Duodenal mucosa (tissue), 2 donors: ENCODE results near the gene CAMK1D.

Experiments used
- H3K27ac ChIP-seq: one replicate; pipeline ENCODE4 v1.7.0; 2013; ENCODE audit warnings: low read depth, low read length
- H3K27me3 ChIP-seq, 2 donors: one replicate each; pipeline ENCODE4 v1.7.0; 2013; ENCODE audit warnings: low read length in 2 of 2, control low read depth in 1 of 2; ENCODE audit not compliant: insufficient read depth in 2 of 2, control insufficient read depth in 1 of 2
- H3K36me3 ChIP-seq, 2 donors: one replicate each; pipeline ENCODE4 v1.7.0; 2013; ENCODE audit warnings: low read length in 2 of 2, control low read depth in 1 of 2; ENCODE audit not compliant: insufficient read depth in 2 of 2, control insufficient read depth in 1 of 2
- H3K4me1 ChIP-seq, 2 donors: one replicate each; pipeline ENCODE4 v1.7.0; 2013; ENCODE audit warnings: low read length in 2 of 2, control low read depth in 1 of 2; ENCODE audit not compliant: insufficient read depth in 2 of 2, control insufficient read depth in 1 of 2
- H3K4me3 ChIP-seq, 2 donors: one replicate each; pipeline ENCODE4 v1.7.0; 2013; ENCODE audit warnings: low read length in 2 of 2, low read depth in 1 of 2
- H3K9ac ChIP-seq, 2 donors: one replicate each; pipeline ENCODE4 v1.7.0; 2013; ENCODE audit warnings: low read length in 2 of 2, low read depth in 1 of 2
- H3K9me3 ChIP-seq, 2 donors: one replicate each; pipeline ENCODE4 v1.7.0; 2013; ENCODE audit warnings: low read length in 2 of 2, control low read depth in 1 of 2; ENCODE audit not compliant: control insufficient read depth in 1 of 2

Gene CAMK1D

GRCh38 chr10:12774204-12774894 lies 425.0 kb downstream of the CAMK1D start:
- no peaks in the 10 kb centered on the region for H3K4me1 ChIP-seq
- H3K9ac ChIP-seq = no peak overlapping the region
- H3K9me3 ChIP-seq = no peaks in the 10 kb centered on the region
- peaks cover 0 to 9% of the 10 kb centered on the region in 2 donors for H3K36me3 ChIP-seq
- H3K27me3 ChIP-seq = no peaks in the 10 kb centered on the region
- no peak overlapping the region for H3K27ac ChIP-seq
- H3K4me3 ChIP-seq = no peak overlapping the region

DNA sequence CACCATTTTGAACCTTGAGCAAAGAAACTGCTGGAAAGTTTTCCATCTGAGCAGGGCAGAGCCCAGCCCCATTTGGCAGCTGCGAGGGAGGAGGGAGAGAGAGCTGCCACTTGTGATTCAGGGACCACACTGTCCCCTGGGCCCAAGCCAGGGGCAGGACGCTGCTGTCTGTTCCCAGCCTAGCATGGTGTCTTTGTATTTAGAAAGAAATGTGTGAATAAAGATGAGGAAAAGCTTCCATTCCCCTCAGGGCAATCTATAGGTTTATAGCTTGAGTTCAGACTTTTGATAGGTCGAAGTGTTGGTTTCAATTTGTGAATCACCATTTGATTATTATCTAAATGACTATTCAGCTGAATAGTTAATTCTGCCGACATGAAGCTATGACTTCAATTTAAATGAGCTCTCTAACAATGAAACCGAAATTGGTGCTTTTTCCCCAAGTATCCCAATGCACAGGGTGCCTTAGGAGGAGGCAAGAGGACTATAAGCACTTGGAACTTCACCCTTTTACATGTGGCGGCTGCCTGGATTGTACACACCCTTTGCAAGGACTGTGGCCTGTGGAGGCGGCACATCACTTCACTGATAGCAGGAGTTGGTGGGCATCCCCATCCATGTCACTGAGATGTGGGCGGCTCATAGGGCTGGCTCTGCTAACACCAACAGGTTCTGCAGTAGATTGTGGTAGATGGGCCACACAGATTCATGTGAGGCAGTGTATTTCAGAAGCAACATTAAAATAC lies 428.7 kb downstream of the CAMK1D start:
- Histone ChIP-seq H3K9ac (no peak overlapping the region), H3K27ac (no peak overlapping the region), H3K9me3 (no peaks in the 10 kb centered on the region)

DNA sequence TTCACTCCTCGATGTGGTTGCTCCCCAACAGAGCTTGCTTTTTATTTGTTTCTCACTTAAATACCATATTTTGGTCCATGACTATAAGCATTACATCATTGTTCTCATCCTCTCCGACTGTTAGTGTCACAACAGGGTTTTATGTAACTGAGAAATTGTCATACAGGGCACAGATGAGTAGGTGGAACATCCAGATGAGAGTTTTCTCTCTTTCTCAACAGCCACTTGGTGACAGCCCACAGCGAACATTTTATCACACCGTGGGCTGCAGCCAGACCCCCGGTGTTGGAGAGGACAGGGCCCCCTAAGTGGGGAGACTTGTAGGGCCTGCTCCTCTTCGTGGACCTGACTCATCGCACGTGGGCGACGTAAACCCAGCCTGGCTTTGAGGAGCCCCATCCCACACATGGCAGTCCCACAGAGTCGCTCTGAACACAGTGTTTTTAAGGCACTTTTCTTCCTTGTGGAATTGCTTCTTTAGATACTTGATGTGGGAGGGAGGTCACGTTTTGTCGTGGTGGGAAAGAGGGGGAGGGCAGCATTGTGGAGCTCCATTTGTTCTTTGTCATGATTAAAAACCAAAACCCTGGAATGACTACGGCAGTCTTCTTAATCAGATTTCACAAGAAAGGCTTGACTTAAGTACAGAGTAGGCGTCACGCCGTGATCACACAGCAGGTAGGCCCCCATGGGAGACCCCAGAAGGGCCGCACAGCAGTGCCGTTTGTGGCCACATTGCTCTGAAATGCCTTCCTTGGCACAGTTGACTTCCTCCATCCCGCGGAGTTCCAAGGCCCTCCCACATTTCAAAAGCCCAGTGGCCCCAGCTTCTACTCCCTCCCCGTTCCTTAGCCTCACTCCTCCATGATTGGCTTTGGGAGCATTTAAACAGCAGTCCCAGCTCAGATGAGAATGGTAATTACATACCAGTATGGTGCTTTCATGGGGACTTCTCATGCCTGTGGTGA lies 431.6 kb downstream of the CAMK1D start:
- H3K9me3 ChIP-seq = no peaks in the 10 kb centered on the region
- no peaks in the 10 kb centered on the region for H3K27me3 ChIP-seq
- H3K4me1 ChIP-seq = no peaks in the 10 kb centered on the region
- H3K9ac ChIP-seq = no peak overlapping the region
- no peaks in the 10 kb centered on the region for H3K36me3 ChIP-seq
- H3K4me3 ChIP-seq = no peak overlapping the region
- H3K27ac ChIP-seq = no peak overlapping the region

More for the DNA sequence above, 428.7 kb downstream of the CAMK1D start:
- H3K36me3 ChIP-seq = no peaks in the 10 kb centered on the region
- no peaks in the 10 kb centered on the region for H3K27me3 ChIP-seq
- H3K4me3 ChIP-seq = no peak overlapping the region
- no peaks in the 10 kb centered on the region for H3K4me1 ChIP-seq

DNA sequence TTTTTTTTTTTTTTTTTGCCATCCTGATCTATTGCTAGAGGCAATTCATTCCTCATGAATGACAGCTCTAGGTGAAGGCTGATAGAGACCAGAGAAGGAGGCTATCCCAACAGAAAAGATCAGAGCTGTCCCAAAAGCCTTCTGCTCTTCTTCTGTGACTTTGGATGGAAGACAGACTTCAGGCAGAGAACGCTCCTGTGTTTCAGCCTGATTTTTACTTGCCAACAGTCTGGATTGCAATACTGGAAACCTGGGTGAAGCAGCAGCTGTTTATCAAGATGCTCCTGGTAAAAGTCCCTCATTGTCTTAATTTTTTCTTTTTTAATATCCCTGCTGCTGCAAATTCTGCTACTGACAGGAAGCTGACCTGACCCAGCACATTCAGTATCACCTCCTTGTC lies 432.6 kb downstream of the CAMK1D start:
- H3K4me3 ChIP-seq = no peak overlapping the region
- H3K27ac ChIP-seq = no peak overlapping the region
- no peaks in the 10 kb centered on the region for H3K27me3 ChIP-seq
- no peaks in the 10 kb centered on the region for H3K4me1 ChIP-seq
- H3K9me3 ChIP-seq = no peaks in the 10 kb centered on the region
- H3K36me3 ChIP-seq = no peaks in the 10 kb centered on the region
- H3K9ac ChIP-seq = no peak overlapping the region

DNA sequence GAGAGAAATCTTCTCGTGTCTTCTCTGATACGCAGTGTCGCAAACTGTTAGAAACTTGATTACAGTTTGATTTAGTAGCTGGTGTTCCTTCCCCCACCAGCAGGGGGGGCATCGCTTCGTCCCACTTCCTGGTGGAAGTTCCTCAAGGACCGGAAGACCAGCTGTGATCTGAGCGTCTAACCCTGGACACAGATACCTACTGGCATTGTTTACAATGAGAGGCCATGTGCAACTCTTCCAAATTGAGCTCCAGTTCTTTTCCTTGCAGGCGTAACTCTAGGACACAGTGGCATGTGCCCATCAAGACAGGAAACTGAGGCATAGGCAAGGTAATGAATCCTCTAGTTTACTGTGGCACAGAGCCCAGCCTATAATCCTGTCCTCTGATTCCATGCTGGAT lies 433.2 kb downstream of the CAMK1D start:
- Histone ChIP-seq H3K27me3 (no peaks in the 10 kb centered on the region), H3K27ac (no peak overlapping the region), H3K36me3 (no peaks in the 10 kb centered on the region), H3K4me1 (no peaks in the 10 kb centered on the region), H3K9ac (no peak overlapping the region), H3K4me3 (no peak overlapping the region), H3K9me3 (no peaks in the 10 kb centered on the region)

GRCh38 chr10:12783293-12783692 lies 433.9 kb downstream of the CAMK1D start:
- H3K4me1 ChIP-seq = no peaks in the 10 kb centered on the region
- no peak overlapping the region for H3K4me3 ChIP-seq
- no peak overlapping the region for H3K27ac ChIP-seq
- H3K36me3 ChIP-seq = no peaks in the 10 kb centered on the region
- no peaks in the 10 kb centered on the region for H3K9me3 ChIP-seq
- H3K27me3 ChIP-seq = no peaks in the 10 kb centered on the region
- no peak overlapping the region for H3K9ac ChIP-seq

DNA sequence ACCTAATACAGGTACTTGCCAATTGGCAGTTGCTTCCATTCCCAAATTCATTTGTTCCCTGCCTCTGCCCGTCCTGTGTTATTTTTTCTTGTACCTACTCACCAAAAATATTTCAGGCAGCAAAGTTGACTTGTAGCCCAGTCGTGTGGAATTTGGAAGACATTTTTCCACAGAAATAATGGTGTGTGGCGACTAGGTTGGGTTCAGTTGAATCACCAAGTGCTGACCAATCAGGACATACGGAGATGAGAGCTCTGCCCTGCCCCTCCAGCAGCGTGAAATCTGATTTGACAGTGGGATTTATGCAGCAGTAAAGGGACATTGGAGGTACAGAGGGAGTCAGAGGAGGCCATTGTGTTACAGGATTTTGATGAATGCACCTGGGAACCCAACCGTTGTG lies 435.3 kb downstream of the CAMK1D start:
- H3K4me3 ChIP-seq = no peak overlapping the region
- no peak overlapping the region for H3K9ac ChIP-seq
- H3K27ac ChIP-seq = no peak overlapping the region

DNA sequence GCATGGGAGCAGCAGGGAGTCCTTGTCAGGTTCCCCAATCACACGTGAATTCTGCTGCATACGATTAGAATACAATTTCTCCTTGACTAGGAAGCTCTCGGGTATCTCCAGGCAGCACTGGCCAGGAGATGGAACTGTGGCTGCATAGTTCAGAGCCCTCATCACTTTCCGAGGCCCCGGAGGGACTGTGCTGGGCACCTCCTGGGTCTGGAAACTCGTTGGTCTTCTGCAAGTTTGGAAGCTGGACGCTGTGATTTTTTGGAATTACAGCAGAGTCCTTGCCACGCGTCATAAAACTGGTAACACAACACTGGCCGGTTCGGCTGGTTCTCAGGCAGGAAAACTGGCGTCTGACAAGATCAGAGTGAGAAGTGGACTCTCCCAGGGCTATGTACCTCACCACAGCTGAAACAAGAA lies 436.1 kb downstream of the CAMK1D start:
- Histone ChIP-seq H3K4me1 (no peaks in the 10 kb centered on the region), H3K9me3 (no peaks in the 10 kb centered on the region), H3K4me3 (no peak overlapping the region), H3K27me3 (no peaks in the 10 kb centered on the region), H3K9ac (no peak overlapping the region), H3K27ac (no peak overlapping the region), H3K36me3 (no peaks in the 10 kb centered on the region)

More for the DNA sequence above, 435.3 kb downstream of the CAMK1D start:
- no peaks in the 10 kb centered on the region for H3K4me1 ChIP-seq
- H3K27me3 ChIP-seq = no peaks in the 10 kb centered on the region
- H3K9me3 ChIP-seq = no peaks in the 10 kb centered on the region
- no peaks in the 10 kb centered on the region for H3K36me3 ChIP-seq

DNA sequence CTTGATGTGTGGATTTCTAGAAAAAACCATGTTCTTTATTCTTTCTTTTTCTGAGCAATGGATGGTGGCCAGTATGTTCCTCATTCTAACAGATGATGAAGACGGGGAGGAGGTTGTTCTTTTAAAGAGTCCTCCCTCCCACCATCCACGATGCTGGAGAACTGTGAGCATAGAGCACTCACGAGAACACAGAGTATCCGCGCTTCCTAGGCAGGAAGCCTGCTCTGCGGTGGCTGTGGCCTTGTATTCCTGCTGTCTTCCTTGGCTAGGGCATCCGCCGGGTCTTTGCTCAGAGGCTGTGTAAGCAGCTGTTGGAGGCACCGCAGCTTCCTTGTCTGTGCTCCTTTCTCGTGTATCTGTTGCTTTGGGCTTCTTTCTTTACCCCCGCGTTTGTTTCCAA lies 437.9 kb downstream of the CAMK1D start:
- Histone ChIP-seq H3K9me3 (no peaks in the 10 kb centered on the region), H3K9ac (no peak overlapping the region), H3K4me3 (no peak overlapping the region), H3K4me1 (no peaks in the 10 kb centered on the region), H3K36me3 (no peaks in the 10 kb centered on the region), H3K27me3 (no peaks in the 10 kb centered on the region), H3K27ac (no peak overlapping the region)

DNA sequence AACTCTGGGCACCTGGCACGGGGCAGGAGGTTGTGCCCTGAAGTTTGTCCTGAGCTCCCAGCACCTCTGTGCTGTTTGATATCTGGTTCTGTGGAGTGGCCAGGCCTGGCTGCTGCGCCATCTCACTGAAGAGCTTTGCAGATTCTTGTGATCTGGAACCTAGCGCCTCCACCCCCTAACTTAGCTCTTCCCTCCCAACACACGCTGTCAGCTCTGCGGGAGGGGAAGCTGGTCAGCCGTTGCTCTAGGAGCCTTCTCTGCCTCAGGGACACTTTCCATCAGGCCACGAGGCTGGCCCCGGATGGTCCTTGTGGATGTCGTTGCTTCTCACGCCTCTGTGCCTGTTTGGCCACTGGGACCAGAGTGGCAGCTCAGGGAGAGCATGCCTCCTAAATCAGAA lies 438.9 kb downstream of the CAMK1D start:
- Histone ChIP-seq H3K4me1 (no peaks in the 10 kb centered on the region), H3K27me3 (no peaks in the 10 kb centered on the region), H3K4me3 (no peak overlapping the region), H3K36me3 (no peaks in the 10 kb centered on the region), H3K27ac (no peak overlapping the region), H3K9ac (no peak overlapping the region), H3K9me3 (no peaks in the 10 kb centered on the region)
